NCI-H2029 treated with DMSO at 0.1 percent for 48 hours (cell line): ENCODE measurements around the gene TBX5.

Source experiments
- DNase-seq: peaks from one replicate; lab custom pipeline; 2025; lab: John Stamatoyannopoulos, UW

Gene TBX5

DNA sequence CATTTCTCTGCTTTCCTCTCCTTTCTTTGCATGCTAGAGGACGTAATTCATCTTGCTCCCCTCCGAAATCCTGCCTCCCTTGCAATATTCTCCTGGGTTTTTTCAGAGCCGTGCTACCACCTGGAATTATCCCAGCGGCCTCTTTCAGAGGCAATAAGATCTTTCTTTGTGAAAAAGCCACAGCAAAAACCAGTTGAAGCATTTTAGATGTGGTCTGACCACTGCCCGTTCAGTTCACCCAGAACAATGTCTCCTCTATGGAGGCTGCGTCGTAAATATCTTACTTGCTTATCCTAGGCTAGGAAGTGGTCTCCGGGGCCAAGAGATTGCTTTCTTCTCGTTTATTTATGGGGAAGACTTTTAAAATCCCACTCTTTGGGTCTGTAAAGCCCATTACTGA is 85.8 kb downstream of the TBX5 start:
- DNase-seq: no peak

DNA sequence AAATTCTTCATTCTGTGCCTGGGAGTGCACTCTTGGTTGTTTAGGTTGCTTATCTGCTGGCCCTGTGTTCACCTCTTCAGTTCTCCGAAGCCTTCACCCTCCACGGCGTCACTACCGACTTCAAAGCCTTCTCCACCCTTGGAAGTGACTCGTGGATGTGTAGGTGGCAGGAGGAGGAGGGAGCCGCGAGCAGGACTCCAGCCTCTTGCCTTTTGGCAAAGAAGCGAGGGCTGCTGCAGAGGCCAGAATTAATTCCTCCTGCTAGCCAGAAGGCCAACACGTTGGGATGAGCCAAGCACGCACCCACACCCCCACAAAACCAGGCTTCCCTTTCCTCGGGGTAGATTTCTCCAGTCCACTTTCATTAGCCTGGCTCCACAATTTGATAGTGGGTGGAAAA is 86.5 kb downstream of the TBX5 start:
- DNase-seq: no peak

- no peak for DNase-seq
These were observed 87.0 kb downstream of the TBX5 start for GRCh38 chr12:114318984-114319383.

GRCh38 chr12:114316076-114316475 is 89.9 kb downstream of the TBX5 start:
- no peak for DNase-seq

DNA sequence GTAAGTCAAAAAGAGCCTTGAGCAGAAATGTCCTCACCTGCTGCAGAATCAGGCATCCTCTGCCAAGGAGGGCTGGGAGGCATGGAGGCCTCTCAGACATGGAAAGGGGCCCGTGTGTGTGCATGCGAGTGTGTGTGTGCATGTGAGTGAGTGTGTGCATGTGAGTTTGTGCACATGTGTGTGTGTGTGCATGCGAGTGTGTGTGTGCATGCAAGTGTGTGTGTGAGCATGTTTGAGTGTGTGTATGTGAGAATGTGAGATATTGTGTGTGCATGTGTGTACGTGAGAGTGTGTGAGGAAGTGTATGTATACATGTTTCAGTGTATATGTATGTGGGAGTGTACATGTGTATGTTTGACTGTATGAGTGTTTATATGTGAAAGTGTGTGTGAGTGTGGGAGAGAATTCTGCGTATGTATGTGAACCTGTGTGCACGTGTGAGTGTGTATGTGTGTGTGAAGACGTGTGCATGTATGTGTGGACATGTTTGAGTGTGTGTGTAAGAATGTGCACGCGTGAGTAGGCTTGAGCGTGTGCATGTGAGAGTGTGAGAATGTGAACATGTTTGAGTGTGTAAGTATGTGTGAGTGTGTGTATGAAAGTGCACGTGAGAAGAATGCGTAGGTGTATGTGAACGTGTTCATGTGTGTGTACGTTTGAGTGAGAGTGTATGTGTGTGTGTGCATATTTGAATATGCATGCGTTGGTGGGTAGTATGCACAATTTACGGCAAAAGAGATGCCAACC is 90.8 kb downstream of the TBX5 start:
- no peak for DNase-seq

GRCh38 chr12:114314403-114314802 is 91.5 kb downstream of the TBX5 start:
- DNase-seq: no peak

GRCh38 chr12:114313910-114314309 is 92.0 kb downstream of the TBX5 start:
- no peak for DNase-seq

- no peak for DNase-seq
These were observed 94.0 kb downstream of the TBX5 start for GRCh38 chr12:114311974-114312373.

DNA sequence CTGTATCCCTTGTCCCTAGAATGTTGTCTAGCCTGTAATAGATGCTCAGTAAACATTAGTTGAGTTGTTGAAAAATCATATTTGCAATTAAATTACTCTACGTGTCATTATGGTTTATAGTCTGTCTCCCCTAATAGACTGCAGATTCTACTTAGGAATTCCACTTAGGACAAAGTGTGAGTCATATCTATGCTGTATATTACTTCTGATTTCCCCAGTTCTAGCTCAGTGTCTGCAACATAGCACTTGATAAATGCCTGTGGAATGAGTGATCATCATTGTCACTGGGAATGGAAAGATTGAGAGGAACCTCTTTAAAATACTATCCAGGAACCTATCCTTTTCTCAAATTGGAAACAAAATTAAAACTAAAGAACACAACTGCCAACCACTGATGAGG is 99.3 kb downstream of the TBX5 start:
- no peak for DNase-seq

- no peak for DNase-seq
These were observed 100.5 kb downstream of the TBX5 start for GRCh38 chr12:114305446-114305845.
